ENCODE measurements around the gene SHISAL1. TPM values are rescaled to one million over a fixed set of nuclear protein-coding genes. Genes with fewer than 3 reads are reported as not detected.

SHISAL1 gene
- total RNA-seq, 1 experiment from 2014 or later = not detected

DNA sequence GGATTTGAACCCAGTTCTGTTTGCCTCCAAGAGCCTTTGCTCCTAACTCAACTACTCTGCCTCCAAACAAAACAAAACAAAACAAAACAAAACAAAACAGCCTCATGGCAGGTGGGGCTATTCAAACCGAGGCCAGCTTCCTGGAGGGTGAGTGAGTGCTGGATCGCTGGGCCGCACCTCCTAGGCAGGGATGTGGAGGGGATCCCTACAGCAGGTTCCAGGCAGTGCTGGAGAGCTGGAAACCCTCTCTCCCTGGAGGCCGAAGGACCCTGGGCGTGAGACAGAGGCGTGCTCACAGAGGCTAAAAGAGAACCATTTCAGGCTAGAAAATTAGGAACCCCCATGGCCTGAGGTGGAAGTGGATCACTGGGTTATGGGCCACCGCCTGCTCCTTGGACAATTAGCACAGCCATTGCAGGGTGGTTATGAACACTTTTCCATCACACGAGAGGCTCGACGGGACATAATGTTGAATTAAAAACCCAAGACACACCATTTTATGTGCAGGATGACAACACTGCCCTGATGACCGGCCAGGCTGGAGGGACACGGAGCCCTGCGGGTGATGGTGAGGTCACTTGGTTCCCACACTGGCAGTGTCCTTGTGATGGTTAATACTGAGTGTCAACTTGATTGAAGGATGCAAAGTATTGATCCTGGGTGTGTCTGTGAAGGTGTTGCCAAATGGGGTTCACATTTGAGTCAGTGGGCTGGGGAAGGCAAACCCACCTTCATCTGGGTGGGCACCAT, 35.2 kb downstream of the SHISAL1 start:
- CTCF ChIA-PET = no interaction called here
- DNase-seq = no peak
- no peaks in the 10 kb centered on the region for H3K36me3 ChIP-seq (ENCODE audit: control insufficient read depth, insufficient read depth, low read length)
- no TSS peak for BruUV-seq (replicated peaks)
- no peak for TF ChIP-seq CTCF (IDR thresholded peaks at IDR 0.05; ENCODE audit: insufficient read depth in 1 of 2, low read depth in 1 of 2, low read length in 1 of 2, severe bottlenecking in 1 of 2, unreplicated experiment in 1 of 2)
- no peaks in the 10 kb centered on the region; the same call in none of the 2 replicates for H3K27me3 ChIP-seq (replicated peaks; ENCODE audit: control insufficient read depth, insufficient read depth, low read length)
- H3K4me3 Mint-ChIP-seq (ENCODE audit: unreplicated experiment) = no peak overlapping the region
- peaks cover 30% of the 10 kb centered on the region for H3K27me3 Mint-ChIP-seq (ENCODE audit: insufficient read depth, unreplicated experiment)
- no peak overlapping the region for H3K4me3 ChIP-seq (ENCODE audit: low read depth, low read length)
- no peaks in the 10 kb centered on the region for H3K4me1 ChIP-seq
- no peaks in the 10 kb centered on the region for H3K36me3 Mint-ChIP-seq (ENCODE audit: insufficient read depth, unreplicated experiment)
- H3K27ac Mint-ChIP-seq (ENCODE audit: unreplicated experiment) = no peak overlapping the region
- intact Hi-C loops (cut with micrococcal nuclease; ENCODE audit: unreplicated experiment) = no loop called here
- H3K9me3 ChIP-seq = no peaks in the 10 kb centered on the region
- POLR2A ChIA-PET = no interaction called here
- H3K4me1 Mint-ChIP-seq (ENCODE audit: low read depth, unreplicated experiment) = no peaks in the 10 kb centered on the region
- H3K9me3 Mint-ChIP-seq (ENCODE audit: unreplicated experiment) = no peaks in the 10 kb centered on the region

DNA sequence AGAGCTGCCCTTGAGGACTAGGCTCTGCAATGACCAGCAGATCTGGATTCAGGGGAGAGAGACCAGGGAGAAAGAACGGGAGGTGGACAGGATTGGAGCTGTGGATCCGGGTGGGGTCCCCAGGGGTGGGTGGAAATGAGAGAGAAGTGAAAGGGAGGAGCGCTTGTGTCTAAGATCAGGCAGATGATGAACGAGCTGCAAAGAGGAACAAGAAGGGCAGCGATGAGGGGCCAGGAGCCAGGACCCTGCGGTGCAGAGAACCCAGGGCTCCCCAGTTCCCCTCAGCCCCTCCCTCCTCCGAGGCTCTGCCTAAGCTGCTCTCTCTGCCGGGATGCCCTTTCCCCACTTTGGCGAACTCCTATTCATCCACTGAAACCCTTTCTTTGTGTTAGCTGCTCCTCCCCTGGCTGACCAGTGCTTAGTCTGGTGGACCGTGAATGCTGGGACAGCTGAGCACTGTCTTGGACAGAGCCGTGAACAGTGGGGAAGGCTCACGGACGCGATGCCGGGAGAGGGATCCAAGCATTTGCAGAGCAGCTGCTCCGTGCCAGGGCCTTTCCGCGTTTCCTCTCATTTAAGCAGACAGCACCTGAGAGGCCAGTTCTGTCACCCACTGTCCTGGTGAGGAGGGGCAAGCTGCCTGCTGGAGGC, 35.9 kb downstream of the SHISAL1 start:
- DNase-seq = no peak
- ChIA-PET POLR2A (no interaction called here), CTCF (no interaction called here)
- Mint-ChIP-seq H3K9me3 (ENCODE audit: unreplicated experiment) (no peaks in the 10 kb centered on the region), H3K27me3 (ENCODE audit: insufficient read depth, unreplicated experiment) (peaks cover 26% of the 10 kb centered on the region), H3K4me3 (ENCODE audit: unreplicated experiment) (no peak overlapping the region), H3K4me1 (ENCODE audit: low read depth, unreplicated experiment) (no peaks in the 10 kb centered on the region), H3K36me3 (ENCODE audit: insufficient read depth, unreplicated experiment) (no peaks in the 10 kb centered on the region), H3K27ac (ENCODE audit: unreplicated experiment) (no peak overlapping the region)
- no peak for TF ChIP-seq CTCF (IDR thresholded peaks at IDR 0.05; ENCODE audit: insufficient read depth in 1 of 2, low read depth in 1 of 2, low read length in 1 of 2, severe bottlenecking in 1 of 2, unreplicated experiment in 1 of 2)
- Histone ChIP-seq H3K4me3 (ENCODE audit: low read depth, low read length) (no peak overlapping the region), H3K27me3 (replicated peaks; ENCODE audit: control insufficient read depth, insufficient read depth, low read length) (no peaks in the 10 kb centered on the region; the same call in none of the 2 replicates), H3K9me3 (no peaks in the 10 kb centered on the region), H3K36me3 (ENCODE audit: control insufficient read depth, insufficient read depth, low read length) (no peaks in the 10 kb centered on the region), H3K4me1 (no peaks in the 10 kb centered on the region)
- intact Hi-C loops (cut with micrococcal nuclease; ENCODE audit: unreplicated experiment) = no loop called here
- BruUV-seq (replicated peaks) = no TSS peak

DNA sequence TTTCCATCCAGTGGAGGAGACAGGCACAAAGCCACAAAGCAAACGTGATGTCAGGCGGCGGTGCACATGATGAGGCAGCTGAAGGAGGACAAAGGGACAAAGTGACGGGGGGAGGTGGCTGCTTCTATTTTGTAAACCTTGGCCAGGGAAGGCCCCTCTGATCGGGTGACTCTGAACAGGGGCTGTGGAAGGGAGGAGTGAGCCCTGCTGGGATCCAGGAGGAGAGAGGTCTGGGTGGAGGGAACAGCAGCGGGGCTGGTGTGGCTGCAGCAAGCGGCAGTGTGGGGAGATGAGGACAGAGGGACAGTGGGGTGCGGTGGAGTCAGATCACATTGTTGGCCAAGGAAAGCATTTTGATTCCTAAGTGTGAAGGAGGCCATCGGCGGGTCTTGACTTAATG, 36.7 kb downstream of the SHISAL1 start:
- intact Hi-C loops (cut with micrococcal nuclease; ENCODE audit: unreplicated experiment) = no loop called here
- BruUV-seq (replicated peaks) = no TSS peak

More for the DNA sequence above, 36.7 kb downstream of the SHISAL1 start:
- no peak for DNase-seq
- peaks cover 24% of the 10 kb centered on the region for H3K27me3 Mint-ChIP-seq (ENCODE audit: insufficient read depth, unreplicated experiment)
- no peaks in the 10 kb centered on the region for H3K9me3 Mint-ChIP-seq (ENCODE audit: unreplicated experiment)
- ChIA-PET POLR2A (no interaction called here), CTCF (no interaction called here)
- no peaks in the 10 kb centered on the region for H3K36me3 Mint-ChIP-seq (ENCODE audit: insufficient read depth, unreplicated experiment)
- no peaks in the 10 kb centered on the region for H3K36me3 ChIP-seq (ENCODE audit: control insufficient read depth, insufficient read depth, low read length)
- no peaks in the 10 kb centered on the region; the same call in none of the 2 replicates for H3K27me3 ChIP-seq (replicated peaks; ENCODE audit: control insufficient read depth, insufficient read depth, low read length)
- no peak overlapping the region for H3K27ac Mint-ChIP-seq (ENCODE audit: unreplicated experiment)
- no peak for TF ChIP-seq CTCF (IDR thresholded peaks at IDR 0.05; ENCODE audit: insufficient read depth in 1 of 2, low read depth in 1 of 2, low read length in 1 of 2, severe bottlenecking in 1 of 2, unreplicated experiment in 1 of 2)
- no peaks in the 10 kb centered on the region for H3K4me1 ChIP-seq
- H3K9me3 ChIP-seq = no peaks in the 10 kb centered on the region
- H3K4me3 Mint-ChIP-seq (ENCODE audit: unreplicated experiment) = no peak overlapping the region
- no peaks in the 10 kb centered on the region for H3K4me1 Mint-ChIP-seq (ENCODE audit: low read depth, unreplicated experiment)
- no peak overlapping the region for H3K4me3 ChIP-seq (ENCODE audit: low read depth, low read length)

Data from Caco-2 (cell line).